ENCODE measurements around the gene TJP1. TPM values are rescaled to one million over a fixed set of nuclear protein-coding genes. Genes with fewer than 3 reads are reported as not detected.

Gene TJP1
- total RNA-seq, 1 donor = 95.3 TPM

GRCh38 chr15:29863438-29863837, 41.2 kb upstream of the TJP1 start:
- H3K4me3 ChIP-seq (ENCODE audit: low read depth, low read length) = no peak overlapping the region
- DNase-seq (ENCODE audit: low read depth) = no peak
- no peak for TF ChIP-seq CTCF (IDR thresholded peaks at IDR 0.05; ENCODE audit: insufficient read depth, low read length)

- no peak overlapping the region for H3K4me3 ChIP-seq (ENCODE audit: low read depth, low read length)
- no peak for TF ChIP-seq CTCF (IDR thresholded peaks at IDR 0.05; ENCODE audit: insufficient read depth, low read length)
- no peak for DNase-seq (ENCODE audit: low read depth)
Measured at GRCh38 chr15:29862271-29862670, 40.0 kb upstream of the TJP1 start.

DNA sequence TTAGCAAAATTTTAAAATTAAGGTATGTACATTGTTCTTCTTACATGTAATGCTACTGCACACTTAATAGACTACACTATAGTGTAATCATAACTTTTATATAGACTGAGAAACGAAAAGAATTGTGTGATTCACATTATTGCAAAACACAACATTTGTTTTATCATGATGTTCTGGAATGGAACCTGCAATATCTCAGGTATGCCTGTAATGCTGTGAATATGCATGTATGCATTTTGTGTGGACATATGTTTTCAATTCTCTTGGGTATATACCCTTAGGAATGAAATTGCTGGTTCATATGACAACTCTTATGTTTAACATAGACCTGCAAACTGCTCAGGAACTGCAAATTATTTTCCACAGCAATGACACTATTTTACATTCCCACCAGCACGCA, 38.6 kb upstream of the TJP1 start:
- no peak overlapping the region for H3K4me3 ChIP-seq (ENCODE audit: low read depth, low read length)
- no peak for TF ChIP-seq CTCF (IDR thresholded peaks at IDR 0.05; ENCODE audit: insufficient read depth, low read length)
- DNase-seq (ENCODE audit: low read depth) = peak; percentile 19

GRCh38 chr15:29859973-29860715, 37.9 kb upstream of the TJP1 start:
- H3K4me3 ChIP-seq (ENCODE audit: low read depth, low read length) = no peak overlapping the region
- DNase-seq (ENCODE audit: low read depth) = peak; percentile 77
- TF ChIP-seq CTCF (IDR thresholded peaks at IDR 0.05; ENCODE audit: insufficient read depth, low read length) = no peak

- H3K4me3 ChIP-seq (ENCODE audit: low read depth, low read length) = no peak overlapping the region
Measured at GRCh38 chr15:29859293-29859692, 37.0 kb upstream of the TJP1 start.

DNA sequence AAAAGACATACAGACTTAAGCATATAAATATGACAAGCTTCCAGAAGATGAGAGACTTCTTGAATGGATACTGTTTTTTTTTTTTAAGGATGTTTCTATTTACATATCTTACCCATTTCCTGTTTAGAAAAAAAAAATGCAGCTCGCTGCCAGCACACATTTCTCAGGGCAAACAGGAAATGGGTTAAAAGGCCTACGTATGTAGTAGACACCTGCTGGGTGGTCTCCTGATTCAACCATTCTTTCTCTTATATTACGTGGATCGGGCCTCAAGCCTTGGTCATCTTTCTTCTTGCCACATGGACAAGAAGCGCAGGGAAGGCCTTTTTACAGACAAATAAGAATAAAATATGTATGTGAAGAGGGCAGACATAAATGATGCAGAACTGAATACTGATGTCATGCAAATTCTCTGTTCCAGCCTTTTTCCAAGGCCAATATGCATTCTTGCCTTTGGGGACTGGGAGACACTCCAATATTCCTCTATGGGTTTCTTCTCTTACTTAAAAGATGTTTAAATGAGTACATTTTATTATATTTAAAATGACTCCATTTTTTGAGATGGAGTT, 35.0 kb upstream of the TJP1 start:
- no peak for DNase-seq (ENCODE audit: low read depth)
- TF ChIP-seq CTCF (IDR thresholded peaks at IDR 0.05; ENCODE audit: insufficient read depth, low read length) = no peak
- H3K4me3 ChIP-seq (ENCODE audit: low read depth, low read length) = no peak overlapping the region

More at GRCh38 chr15:29859293-29859692, 37.0 kb upstream of the TJP1 start:
- no peak for TF ChIP-seq CTCF (IDR thresholded peaks at IDR 0.05; ENCODE audit: insufficient read depth, low read length)
- no peak for DNase-seq (ENCODE audit: low read depth)

All from fibroblast of the aortic adventitia (primary cell).